H9 (cell line): Measurements from ENCODE around the gene TMEM209. TPM values are rescaled to one million over a fixed set of nuclear protein-coding genes. Genes with fewer than 3 reads are reported as not detected.

Source experiments
- DNase-seq: peaks from one replicate; pipeline ENCODE4 v3.0.0-alpha.2; 2017
- H2AFZ ChIP-seq: one replicate; pipeline ENCODE4 v1.6.1; 2013; ENCODE audit warnings: mild to moderate bottlenecking, low read length, control low read depth, moderate library complexity
- H2AK5ac ChIP-seq: 2 replicates; pipeline ENCODE4 v1.6.1; 2013; ENCODE audit warnings: low read length, control low read depth, mixed read lengths; ENCODE audit not compliant: insufficient read length
- H2BK120ac ChIP-seq: one replicate; pipeline ENCODE4 v1.6.1; 2013; ENCODE audit warnings: low read depth, mild to moderate bottlenecking, low read length, control low read depth, inconsistent platforms; ENCODE audit not compliant: poor library complexity, severe bottlenecking
- H2BK12ac ChIP-seq: 2 replicates; pipeline ENCODE4 v1.6.1; 2013; ENCODE audit warnings: low read length, control low read depth, mixed read lengths, low read depth; ENCODE audit not compliant: insufficient read length
- H2BK15ac ChIP-seq: 2 replicates; pipeline ENCODE4 v1.6.1; 2013; ENCODE audit warnings: low read depth, low read length, control low read depth
- H2BK20ac ChIP-seq: one replicate; pipeline ENCODE4 v1.6.1; 2013; ENCODE audit warnings: low read depth, mild to moderate bottlenecking, low read length, control low read depth, inconsistent platforms; ENCODE audit not compliant: poor library complexity, severe bottlenecking
- H2BK5ac ChIP-seq: 2 replicates; pipeline ENCODE4 v1.6.1; 2013; ENCODE audit warnings: low read length, control low read depth, mixed read lengths; ENCODE audit not compliant: insufficient read length
- H3K14ac ChIP-seq: 2 replicates; pipeline ENCODE4 v1.6.1; 2013; ENCODE audit warnings: low read length, control low read depth; ENCODE audit not compliant: insufficient read depth
- H3K18ac ChIP-seq: 2 replicates; pipeline ENCODE4 v1.6.1; 2013; ENCODE audit warnings: low read depth, mild to moderate bottlenecking, mixed read lengths, low read length, control low read depth; ENCODE audit not compliant: insufficient read length
- H3K23ac ChIP-seq: 2 replicates; pipeline ENCODE4 v1.6.1; 2013; ENCODE audit warnings: low read length, control low read depth, mixed read lengths, low read depth; ENCODE audit not compliant: insufficient read length
- H3K23me2 ChIP-seq: 2 replicates; pipeline ENCODE4 v1.6.1; 2013; ENCODE audit warnings: low read depth, mild to moderate bottlenecking, mixed read lengths, low read length, control low read depth; ENCODE audit not compliant: insufficient read length, poor library complexity, severe bottlenecking
- H3K27ac ChIP-seq: 2 replicates; pipeline ENCODE4 v1.5.1; 2013; ENCODE audit warnings: low read length, control low read depth, mixed read lengths, low read depth; ENCODE audit not compliant: insufficient read length
- H3K27me3 ChIP-seq: 2 replicates; pipeline ENCODE4 v1.6.1; 2013; ENCODE audit warnings: low read length, control low read depth, inconsistent platforms; ENCODE audit not compliant: insufficient read depth
- H3K4ac ChIP-seq: 2 replicates; pipeline ENCODE4 v1.6.1; 2013; ENCODE audit warnings: low read depth, mild to moderate bottlenecking, control low read depth, inconsistent platforms, low read length, moderate library complexity
- H3K4me1 ChIP-seq: 2 replicates; pipeline ENCODE4 v1.6.1; 2013; ENCODE audit warnings: low read length, control low read depth, inconsistent platforms; ENCODE audit not compliant: insufficient read depth
- H3K4me2 ChIP-seq: 2 replicates; pipeline ENCODE4 v1.6.1; 2013; ENCODE audit warnings: low read length, control low read depth, mixed read lengths; ENCODE audit not compliant: insufficient read length, insufficient read depth
- H3K56ac ChIP-seq: 2 replicates; pipeline ENCODE4 v1.6.1; 2013; ENCODE audit warnings: low read depth, mild to moderate bottlenecking, mixed read lengths, low read length, control low read depth; ENCODE audit not compliant: insufficient read length
- H3K79me1 ChIP-seq: 2 replicates; pipeline ENCODE4 v1.6.1; 2013; ENCODE audit warnings: low read depth, mild to moderate bottlenecking, moderate library complexity, low read length, control low read depth, inconsistent platforms; ENCODE audit not compliant: insufficient read depth, poor library complexity, severe bottlenecking
- H3K79me2 ChIP-seq: 2 replicates; pipeline ENCODE4 v1.6.1; 2013; ENCODE audit warnings: low read length, control low read depth, inconsistent platforms; ENCODE audit not compliant: insufficient read depth
- H3K9ac ChIP-seq: 2 replicates; pipeline ENCODE4 v1.6.1; 2013; ENCODE audit warnings: low read length, control low read depth, mixed read lengths; ENCODE audit not compliant: insufficient read length; ENCODE audit errors: extremely low read depth
- H3K9me3 ChIP-seq: one replicate; pipeline ENCODE4 v1.6.1; 2013; ENCODE audit warnings: low read depth, low read length, inconsistent platforms; ENCODE audit not compliant: control insufficient read depth
- H3T11ph ChIP-seq: one replicate; pipeline ENCODE4 v1.6.1; 2013; ENCODE audit warnings: mild to moderate bottlenecking, low read length, control low read depth, inconsistent platforms
- H4K20me1 ChIP-seq: one replicate; pipeline ENCODE4 v1.6.1; 2013; ENCODE audit not compliant: control insufficient read depth, insufficient read length, insufficient read depth
- H4K5ac ChIP-seq: 2 replicates; pipeline ENCODE4 v1.6.1; 2013; ENCODE audit warnings: low read depth, mild to moderate bottlenecking, mixed read lengths, low read length, control low read depth; ENCODE audit not compliant: insufficient read length
- H4K8ac ChIP-seq: replicated peaks from 2 replicates; pipeline ENCODE4 v1.6.1; 2013; ENCODE audit warnings: low read length, control low read depth, mixed read lengths, low read depth; ENCODE audit not compliant: insufficient read length
- H4K91ac ChIP-seq: 2 replicates; pipeline ENCODE4 v1.6.1; 2013; ENCODE audit warnings: low read depth, mild to moderate bottlenecking, moderate library complexity, mixed read lengths, low read length, control low read depth; ENCODE audit not compliant: insufficient read length
- H3K27ac Mint-ChIP-seq, 3 experiments: 2 replicates in 2 of 3; 3 replicates in 1 of 3; pipeline ENCODE4 v1.8.0; 2020 to 2021; ENCODE audit warnings: mixed read lengths in 3 of 3, mild to moderate bottlenecking in 1 of 3, moderate library complexity in 1 of 3
- H3K27me3 Mint-ChIP-seq: 2 replicates; pipeline ENCODE4 v1.8.0; 2021; ENCODE audit warnings: low read depth, mild to moderate bottlenecking, moderate library complexity, mixed read lengths
- H3K36me3 Mint-ChIP-seq, 3 experiments: 2 replicates in 2 of 3; 3 replicates in 1 of 3; pipeline ENCODE4 v1.8.0; 2020 to 2021; ENCODE audit warnings: low read depth in 3 of 3, mixed read lengths in 3 of 3; ENCODE audit not compliant: insufficient read depth in 1 of 3
- H3K4me1 Mint-ChIP-seq, 2 experiments: 2 replicates each; pipeline ENCODE4 v1.8.0; 2020; ENCODE audit warnings: mixed read lengths in 2 of 2
- H3K4me3 Mint-ChIP-seq, 2 experiments: 2 replicates in 1 of 2; 3 replicates in 1 of 2; pipeline ENCODE4 v1.8.0; 2020 to 2021; ENCODE audit warnings: mild to moderate bottlenecking in 2 of 2, mixed read lengths in 2 of 2, moderate library complexity in 1 of 2
- H3K9me3 Mint-ChIP-seq, 2 experiments: 2 replicates in 1 of 2; 3 replicates in 1 of 2; pipeline ENCODE4 v1.8.0; 2020; ENCODE audit warnings: mild to moderate bottlenecking in 2 of 2, mixed read lengths in 2 of 2, moderate library complexity in 1 of 2
- WGBS: extraction: QIAGEN DNeasy Blood & Tissue Kit; methylation state at CpG from one replicate; pipeline ENCODE4 v1.1.7; 2013; ENCODE audit warnings: missing lambda C conversion rate, low lambda C conversion rate, mixed read lengths; ENCODE audit not compliant: insufficient read length; ENCODE audit errors: extremely low coverage; 5-methylcytosine and 5-hydroxymethylcytosine counted together
- total RNA-seq: library from RNA; stranded (reverse); gene quantifications from 2 replicates; pipeline ENCODE4 v1.2.1, GENCODE V29; 2021
- TF ChIP-seq, protein P1 (sequence below): fragments of 200-600 bp; sonication (generic); conservative IDR thresholded peaks from 3 replicates; pipeline ENCODE4 v1.8.0; 2021; ENCODE audit warnings: antibody characterized with exemption, mild to moderate bottlenecking

Gene TMEM209
- total RNA-seq, 1 experiment from 2014 or later = 30.8 TPM

GRCh38 chr7:130131191-130131834, 73.9 kb downstream of the TMEM209 start:
- Histone ChIP-seq H2AFZ (no peak overlapping the region), H3K9ac (no peak overlapping the region), H2BK20ac (no peak overlapping the region), H3K79me2 (no peaks in the 10 kb centered on the region), H4K20me1 (peaks cover 4% of the 10 kb centered on the region), H3K18ac (no peak overlapping the region), H3K4me2 (no peak overlapping the region), H4K5ac (no peak overlapping the region), H3K27me3 (no peaks in the 10 kb centered on the region), H3K56ac (no peak overlapping the region), H2BK5ac (no peak overlapping the region), H3K9me3 (no peaks in the 10 kb centered on the region), H3K4ac (no peak overlapping the region), H2BK120ac (no peak overlapping the region), H3K23me2 (no peaks in the 10 kb centered on the region), H3K79me1 (no peaks in the 10 kb centered on the region), H4K91ac (no peak overlapping the region), H3K27ac (no peak overlapping the region), H3K4me1 (no peaks in the 10 kb centered on the region), H3K23ac (no peak overlapping the region), H4K8ac (no peak overlapping the region), H3T11ph (no peak overlapping the region), H3K14ac (no peak overlapping the region), H2BK15ac (no peak overlapping the region), H2BK12ac (no peak overlapping the region), H2AK5ac (no peak overlapping the region)
- Mint-ChIP-seq H3K4me1 (peaks cover 7 to 18% of the 10 kb centered on the region in 2 experiments; a peak in 3 of 4 replicates), H3K27ac (no peak overlapping the region), H3K27me3 (no peaks in the 10 kb centered on the region), H3K36me3 (peaks cover 11 to 35% (median 30%) of the 10 kb centered on the region in 3 experiments), H3K9me3 (no peaks in the 10 kb centered on the region), H3K4me3 (no peak overlapping the region)
- no CpG with 5 or more reads among the region's 6 CpGs for WGBS
- DNase-seq = no peak
- TF ChIP-seq, protein P1, sequence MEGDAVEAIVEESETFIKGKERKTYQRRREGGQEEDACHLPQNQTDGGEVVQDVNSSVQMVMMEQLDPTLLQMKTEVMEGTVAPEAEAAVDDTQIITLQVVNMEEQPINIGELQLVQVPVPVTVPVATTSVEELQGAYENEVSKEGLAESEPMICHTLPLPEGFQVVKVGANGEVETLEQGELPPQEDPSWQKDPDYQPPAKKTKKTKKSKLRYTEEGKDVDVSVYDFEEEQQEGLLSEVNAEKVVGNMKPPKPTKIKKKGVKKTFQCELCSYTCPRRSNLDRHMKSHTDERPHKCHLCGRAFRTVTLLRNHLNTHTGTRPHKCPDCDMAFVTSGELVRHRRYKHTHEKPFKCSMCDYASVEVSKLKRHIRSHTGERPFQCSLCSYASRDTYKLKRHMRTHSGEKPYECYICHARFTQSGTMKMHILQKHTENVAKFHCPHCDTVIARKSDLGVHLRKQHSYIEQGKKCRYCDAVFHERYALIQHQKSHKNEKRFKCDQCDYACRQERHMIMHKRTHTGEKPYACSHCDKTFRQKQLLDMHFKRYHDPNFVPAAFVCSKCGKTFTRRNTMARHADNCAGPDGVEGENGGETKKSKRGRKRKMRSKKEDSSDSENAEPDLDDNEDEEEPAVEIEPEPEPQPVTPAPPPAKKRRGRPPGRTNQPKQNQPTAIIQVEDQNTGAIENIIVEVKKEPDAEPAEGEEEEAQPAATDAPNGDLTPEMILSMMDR = no peak
